ENCODE results near the gene CSF1. TPM values are rescaled to one million over a fixed set of nuclear protein-coding genes. Genes with fewer than 3 reads are reported as not detected.

The CSF1 gene
- total and polyA plus RNA-seq, 12 donors: 6.3 to 26.2 (median 13.0) TPM

- Histone ChIP-seq H3K9me3 (no peaks in the 10 kb centered on the region), H3K27ac (no peak overlapping the region), H3K4me3 (no peak overlapping the region), H3K27me3 (peaks cover 0 to 4% (median 0%) of the 10 kb centered on the region in 7 donors), H3K36me3 (no peaks in the 10 kb centered on the region), H3K4me1 (peaks cover 0 to 74% (median 32%) of the 10 kb centered on the region in 9 donors)
- WGBS, 2 donors: 87 to 90% methylated on average over 9 of the region's 9 CpGs
- no peak for TF ChIP-seq CTCF (IDR thresholded peaks at IDR 0.05)
- DNase-seq (no peak), ATAC-seq (no peak)
- intact Hi-C loops (cut with DNase I): loop anchor here in 1 of 10 donors (5.0 kb wide), 1 partner anchor 85 kb away; no protein-coding TSS in a partner anchor
These were observed 8.3 kb upstream of the CSF1 start for GRCh38 chr1:109902204-109902985.

GRCh38 chr1:109903376-109903930 lies 7.2 kb upstream of the CSF1 start:
- Histone ChIP-seq H3K27me3 (peaks cover 0 to 4% (median 0%) of the 10 kb centered on the region in 7 donors), H3K4me1 (peaks cover 0 to 67% (median 36%) of the 10 kb centered on the region in 9 donors), H3K27ac (no peak overlapping the region), H3K36me3 (no peaks in the 10 kb centered on the region), H3K4me3 (no peak overlapping the region), H3K9me3 (no peaks in the 10 kb centered on the region)
- TF ChIP-seq CTCF (IDR thresholded peaks at IDR 0.05): no peak
- DNase-seq (no peak), ATAC-seq (no peak)
- WGBS, 2 donors: 90 to 94% methylated on average over 2 of the region's 2 CpGs
- intact Hi-C loops (cut with DNase I): loop anchor here in 1 of 10 donors (5.0 kb wide), 1 partner anchor 86 kb away; no protein-coding TSS in a partner anchor

- no peak overlapping the region for H3K27ac ChIP-seq
- H3K4me1 ChIP-seq: peaks cover 0 to 67% (median 39%) of the 10 kb centered on the region in 9 donors
- H3K36me3 ChIP-seq: no peaks in the 10 kb centered on the region
- peaks cover 0 to 4% (median 0%) of the 10 kb centered on the region in 7 donors for H3K27me3 ChIP-seq
- ATAC-seq (peak in 2 of 8 donors; percentile 3 to 33), DNase-seq (no peak)
- intact Hi-C loops (cut with DNase I): loop anchor here in 2 of 10 donors (2.0 to 5.0 kb wide), 2 partner anchors 19 to 87 kb away; no protein-coding TSS in a partner anchor
- no peak overlapping the region for H3K4me3 ChIP-seq
- H3K9me3 ChIP-seq: no peaks in the 10 kb centered on the region
- WGBS, 2 donors: 85 to 88% methylated on average over 7 of the region's 7 CpGs
- TF ChIP-seq CTCF (IDR thresholded peaks at IDR 0.05): no peak
These were observed 6.4 kb upstream of the CSF1 start for GRCh38 chr1:109904105-109904817.

- Histone ChIP-seq H3K36me3 (no peaks in the 10 kb centered on the region), H3K27ac (peak overlapping the region in 1 of 10 donors; percentile 67), H3K4me1 (peaks cover 5 to 69% (median 44%) of the 10 kb centered on the region in 9 donors), H3K27me3 (peaks cover 0 to 4% (median 0%) of the 10 kb centered on the region in 7 donors), H3K4me3 (no peak overlapping the region), H3K9me3 (no peaks in the 10 kb centered on the region)
- no peak for DNase-seq
- intact Hi-C loops (cut with DNase I): loop anchor here in 1 of 10 donors (2.0 kb wide), 1 partner anchor 21 kb away; no protein-coding TSS in a partner anchor
- ATAC-seq: no peak
- TF ChIP-seq CTCF (IDR thresholded peaks at IDR 0.05): no peak
- WGBS, 2 donors: 92 to 95% methylated on average over 7 of the region's 7 CpGs
These were observed 5.2 kb upstream of the CSF1 start for GRCh38 chr1:109905491-109905890.
